Activated CD8-positive, alpha-beta memory T cell treated with anti-CD3 and anti-CD28 coated beads, Interleukin-2, amount 10 ng/mL, durations not matched to agents 7 days and 5 days (primary cell): ENCODE measurements around the gene GEMIN8. TPM values are rescaled to one million over a fixed set of nuclear protein-coding genes. Genes with fewer than 3 reads are reported as not detected.

Experiments
- ATAC-seq: fragments of 150-1000 bp; cut with Tn5 transposase; one replicate; pipeline ENCODE4 v1.10.0; 2021; ENCODE audit warnings: moderate library complexity
- CTCF ChIA-PET: fragments of 350-600 bp; sonication (Branson Sonifier 250); formaldehyde crosslinking; loops from one replicate; lab custom pipeline; 2021; ENCODE audit warnings: antibody characterized with exemption; lab: Charles Lee
- DNase-seq: peaks from one replicate; pipeline ENCODE4 v3.0.0-alpha.2; 2020
- H3K27ac Mint-ChIP-seq: one replicate; pipeline ENCODE4 v1.8.0; 2021; ENCODE audit warnings: mild to moderate bottlenecking, mixed read lengths
- H3K27me3 Mint-ChIP-seq: one replicate; pipeline ENCODE4 v1.8.0; 2021; ENCODE audit warnings: mixed read lengths
- H3K36me3 Mint-ChIP-seq: one replicate; pipeline ENCODE4 v1.8.0; 2021; ENCODE audit warnings: mild to moderate bottlenecking, mixed read lengths
- H3K4me1 Mint-ChIP-seq: one replicate; pipeline ENCODE4 v1.8.0; 2021; ENCODE audit warnings: mixed read lengths
- H3K4me3 Mint-ChIP-seq: one replicate; pipeline ENCODE4 v1.8.0; 2021; ENCODE audit warnings: mild to moderate bottlenecking, moderate library complexity, mixed read lengths
- H3K9me3 Mint-ChIP-seq: one replicate; pipeline ENCODE4 v1.8.0; 2022; ENCODE audit warnings: low read depth, mixed read lengths
- total RNA-seq, 2 experiments: library from RNA; stranded (reverse); gene quantifications; one replicate each; pipeline ENCODE4 v1.2.3, GENCODE V29; 2021

The GEMIN8 gene
- total RNA-seq, 2 experiments from 2014 or later: 11.7 to 12.7 TPM

DNA sequence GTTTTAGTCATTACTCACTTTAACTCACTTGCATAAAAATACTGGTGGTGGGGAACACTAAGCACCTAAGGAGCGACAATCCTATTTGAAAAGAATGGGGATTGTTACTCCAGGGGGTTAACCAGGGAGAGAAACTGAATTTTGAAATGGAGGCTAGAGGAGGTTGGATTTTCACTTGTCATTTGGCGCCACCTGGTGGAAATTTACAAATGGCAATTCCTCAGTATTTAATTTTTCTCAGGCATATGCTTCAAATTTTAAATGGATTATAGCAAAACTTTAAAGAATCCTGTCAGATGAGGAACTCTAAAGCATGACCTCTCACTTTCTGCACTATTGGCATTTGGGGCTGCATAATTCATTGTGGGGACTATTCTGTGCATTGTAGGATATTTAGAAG is 2.7 kb upstream of the GEMIN8 start:
- CTCF ChIA-PET: interaction anchor here (0.9 to 1.8 kb wide), 8 partner anchors 281 to 525 kb away, joined by 3 to 12 read pairs (median 4); no protein-coding TSS in a partner anchor
- no peak for ATAC-seq
- Mint-ChIP-seq H3K9me3 (no peaks in the 10 kb centered on the region), H3K27ac (peak overlapping the region; percentile 36), H3K4me3 (no peak overlapping the region), H3K36me3 (no peaks in the 10 kb centered on the region), H3K4me1 (peaks cover 28% of the 10 kb centered on the region), H3K27me3 (peaks cover 12% of the 10 kb centered on the region)
- peak; percentile 56 for DNase-seq

DNA sequence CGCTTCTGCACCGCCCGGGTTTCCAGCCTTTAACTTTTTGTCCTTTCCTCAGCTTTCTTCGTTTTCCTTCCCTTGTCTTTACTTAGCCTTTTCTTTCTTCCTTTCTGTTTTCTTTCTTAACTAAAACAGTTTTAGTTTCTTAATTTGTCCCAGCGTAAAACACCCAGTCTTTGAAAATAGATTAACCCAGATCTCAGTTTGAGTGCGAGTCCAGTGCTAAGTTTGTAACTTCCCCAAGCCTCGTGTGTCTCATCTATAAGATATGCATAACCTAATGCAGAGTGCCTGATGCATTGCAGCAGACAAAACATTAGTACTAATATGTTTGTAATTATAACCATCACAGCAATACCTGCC is 460 bp upstream of the GEMIN8 start:
- DNase-seq (no peak), ATAC-seq (no peak)
- H3K9me3 Mint-ChIP-seq: no peaks in the 10 kb centered on the region
- CTCF ChIA-PET: interaction anchor here (2.7 kb wide), 1 partner anchor 523 kb away, joined by 10 read pairs; no protein-coding TSS in a partner anchor
- peak overlapping the region; percentile 96 for H3K27ac Mint-ChIP-seq
- H3K4me1 Mint-ChIP-seq: peaks cover 36% of the 10 kb centered on the region
- peak overlapping the region; percentile 85 for H3K4me3 Mint-ChIP-seq
- H3K36me3 Mint-ChIP-seq: no peaks in the 10 kb centered on the region
- peaks cover 6% of the 10 kb centered on the region for H3K27me3 Mint-ChIP-seq

DNA sequence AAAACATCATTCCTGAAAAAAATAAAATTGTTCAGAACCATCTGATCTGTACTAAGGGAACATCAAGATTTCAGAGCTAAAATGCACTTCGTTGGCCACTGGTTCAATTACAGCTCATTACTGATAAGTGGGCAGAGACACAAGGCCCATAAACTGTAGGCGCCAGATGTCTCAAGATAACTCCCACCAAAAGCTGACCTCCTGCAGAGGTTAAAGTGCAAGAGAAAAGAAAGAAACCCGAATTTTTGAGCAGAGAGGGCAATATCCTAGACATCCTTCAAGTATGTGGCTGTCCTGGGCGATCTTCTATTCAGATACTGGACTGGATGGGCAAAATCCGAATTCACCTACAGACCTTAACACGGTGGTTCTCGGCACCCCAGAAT is 660 bp downstream of the GEMIN8 start:
- Mint-ChIP-seq H3K9me3 (no peaks in the 10 kb centered on the region), H3K27ac (peak overlapping the region; percentile 96), H3K4me3 (peak overlapping the region; percentile 85), H3K27me3 (no peaks in the 10 kb centered on the region), H3K36me3 (no peaks in the 10 kb centered on the region), H3K4me1 (peaks cover 36% of the 10 kb centered on the region)
- no peak for DNase-seq
- no peak for ATAC-seq
- CTCF ChIA-PET: interaction anchor here (1.2 to 2.7 kb wide), 2 partner anchors 522 to 1128 kb away, joined by 3 to 10 read pairs; no protein-coding TSS in a partner anchor

DNA sequence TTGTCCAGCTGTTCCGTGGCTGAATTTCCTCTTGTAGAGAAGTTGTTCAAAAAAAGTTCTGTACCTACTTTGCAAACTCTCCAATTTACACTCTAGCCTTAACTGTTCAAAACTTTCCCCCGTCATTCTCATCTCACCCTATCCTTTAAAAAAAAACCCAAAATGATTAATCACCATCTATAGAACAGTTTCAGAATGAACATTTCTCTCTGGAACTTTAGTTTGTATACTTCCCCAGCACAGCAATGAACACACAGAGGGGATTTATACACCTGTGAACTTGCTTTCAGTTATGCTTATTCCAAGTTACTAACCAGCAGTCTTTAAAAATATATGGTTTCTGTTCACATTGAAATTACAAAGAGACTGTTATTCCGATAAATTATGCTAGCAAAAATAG is 1.2 kb downstream of the GEMIN8 start:
- no peak for DNase-seq
- H3K36me3 Mint-ChIP-seq: no peaks in the 10 kb centered on the region
- H3K4me3 Mint-ChIP-seq: peak overlapping the region; percentile 85
- ATAC-seq: no peak
- peak overlapping the region; percentile 96 for H3K27ac Mint-ChIP-seq
- CTCF ChIA-PET: interaction anchor here (2.7 kb wide), 1 partner anchor 521 kb away, joined by 10 read pairs; no protein-coding TSS in a partner anchor
- H3K9me3 Mint-ChIP-seq: no peaks in the 10 kb centered on the region
- no peaks in the 10 kb centered on the region for H3K27me3 Mint-ChIP-seq
- peaks cover 34% of the 10 kb centered on the region for H3K4me1 Mint-ChIP-seq

DNA sequence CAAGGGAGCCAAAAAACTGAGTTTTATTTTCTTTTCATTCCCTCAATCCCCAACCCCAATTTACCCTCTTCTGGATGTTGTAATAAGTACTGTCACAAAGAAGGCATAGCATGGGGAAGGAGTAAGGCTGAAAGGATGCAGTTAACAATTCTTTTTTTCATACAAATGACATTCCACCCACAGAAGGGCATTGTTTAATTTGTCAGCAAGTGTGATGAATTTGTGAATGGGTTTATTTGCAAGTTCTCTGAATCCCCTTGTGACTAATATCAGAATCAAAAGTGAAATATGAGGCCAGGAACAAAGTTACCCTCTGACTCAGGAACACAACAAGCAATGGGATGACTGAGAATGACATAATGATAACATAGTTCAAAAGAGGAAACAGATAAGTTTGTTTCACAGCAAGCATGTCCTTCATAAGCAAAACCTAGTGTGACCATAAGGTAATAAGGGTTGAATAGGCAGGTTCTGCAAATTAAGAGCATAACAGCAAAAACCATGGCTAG is 2.1 kb downstream of the GEMIN8 start:
- H3K9me3 Mint-ChIP-seq: no peaks in the 10 kb centered on the region
- no peaks in the 10 kb centered on the region for H3K27me3 Mint-ChIP-seq
- H3K4me3 Mint-ChIP-seq: no peak overlapping the region
- H3K4me1 Mint-ChIP-seq: peaks cover 32% of the 10 kb centered on the region
- ATAC-seq (no peak), DNase-seq (no peak)
- H3K36me3 Mint-ChIP-seq: no peaks in the 10 kb centered on the region
- H3K27ac Mint-ChIP-seq: peak overlapping the region; percentile 96
- CTCF ChIA-PET: interaction anchor here (2.7 kb wide), 1 partner anchor 520 kb away, joined by 10 read pairs; no protein-coding TSS in a partner anchor

DNA sequence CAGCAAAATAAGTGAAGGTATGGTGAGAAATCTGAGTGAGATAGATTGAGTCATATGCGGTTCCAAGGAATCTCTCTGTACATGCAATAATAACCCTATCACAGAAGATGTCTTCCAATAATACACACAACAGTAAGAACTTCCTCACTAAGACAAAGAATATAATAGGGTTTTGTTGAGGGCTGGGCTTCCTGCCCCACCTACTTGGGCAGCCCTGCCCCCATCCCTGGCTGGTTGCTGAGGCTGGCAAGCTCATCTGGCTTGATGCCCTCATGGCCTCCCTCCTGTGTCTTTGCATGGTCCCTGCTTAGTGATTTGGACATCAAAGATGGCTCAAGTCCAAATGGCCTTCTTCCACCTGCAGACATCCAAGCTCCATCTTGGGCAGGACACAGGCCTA is 2.7 kb downstream of the GEMIN8 start:
- peaks cover 2% of the 10 kb centered on the region for H3K36me3 Mint-ChIP-seq
- H3K9me3 Mint-ChIP-seq: no peaks in the 10 kb centered on the region
- peaks cover 28% of the 10 kb centered on the region for H3K4me1 Mint-ChIP-seq
- peak overlapping the region; percentile 67 for H3K27ac Mint-ChIP-seq
- peak; percentile 39 for DNase-seq
- ATAC-seq: no peak
- CTCF ChIA-PET: no interaction called here
- H3K27me3 Mint-ChIP-seq: no peaks in the 10 kb centered on the region
- no peak overlapping the region for H3K4me3 Mint-ChIP-seq

DNA sequence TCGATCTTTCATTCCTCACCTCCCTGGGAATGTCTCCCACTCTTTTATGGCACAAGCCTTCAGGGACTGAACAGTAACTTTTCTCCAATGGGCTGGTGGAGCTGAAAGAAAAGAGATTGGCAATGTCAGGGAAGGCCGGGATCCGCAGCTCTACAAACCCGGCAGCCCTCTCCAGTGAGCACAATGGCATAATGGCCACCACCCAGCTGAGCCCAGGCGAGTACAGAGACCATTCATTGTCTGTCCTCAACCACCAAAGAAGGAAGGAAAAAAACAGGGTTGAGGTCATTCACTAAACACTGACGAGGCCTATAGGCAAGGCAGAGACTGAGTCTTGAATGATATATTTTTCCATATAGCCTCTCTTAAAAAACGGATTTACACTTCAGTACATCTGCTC is 3.6 kb downstream of the GEMIN8 start:
- H3K9me3 Mint-ChIP-seq: no peaks in the 10 kb centered on the region
- H3K4me1 Mint-ChIP-seq: peaks cover 25% of the 10 kb centered on the region
- CTCF ChIA-PET: no interaction called here
- no peak for DNase-seq
- H3K36me3 Mint-ChIP-seq: peaks cover 5% of the 10 kb centered on the region
- H3K4me3 Mint-ChIP-seq: no peak overlapping the region
- no peaks in the 10 kb centered on the region for H3K27me3 Mint-ChIP-seq
- no peak for ATAC-seq
- H3K27ac Mint-ChIP-seq: no peak overlapping the region

DNA sequence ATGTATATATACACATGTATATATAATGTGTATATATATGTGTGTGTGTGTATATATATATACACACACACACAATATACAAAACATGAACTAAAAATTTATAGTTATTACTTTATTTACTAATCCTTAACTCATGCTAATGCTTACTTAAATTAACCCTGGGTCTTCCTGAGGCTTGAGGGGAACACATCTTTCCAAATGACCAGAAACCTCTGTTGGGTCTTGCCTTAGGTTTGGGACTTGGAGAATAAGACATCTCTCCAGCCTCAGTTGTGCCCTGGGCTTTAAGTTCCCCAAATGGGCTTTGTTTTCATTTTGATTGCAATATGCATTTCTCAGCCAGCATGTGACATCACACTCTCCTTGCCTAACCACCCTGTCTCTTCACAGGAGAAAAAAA is 7.7 kb downstream of the GEMIN8 start:
- CTCF ChIA-PET: no interaction called here
- no peaks in the 10 kb centered on the region for H3K9me3 Mint-ChIP-seq
- H3K4me3 Mint-ChIP-seq: no peak overlapping the region
- H3K27ac Mint-ChIP-seq: no peak overlapping the region
- peaks cover 12% of the 10 kb centered on the region for H3K36me3 Mint-ChIP-seq
- H3K4me1 Mint-ChIP-seq: peaks cover 5% of the 10 kb centered on the region
- no peaks in the 10 kb centered on the region for H3K27me3 Mint-ChIP-seq
- no peak for ATAC-seq
- no peak for DNase-seq

DNA sequence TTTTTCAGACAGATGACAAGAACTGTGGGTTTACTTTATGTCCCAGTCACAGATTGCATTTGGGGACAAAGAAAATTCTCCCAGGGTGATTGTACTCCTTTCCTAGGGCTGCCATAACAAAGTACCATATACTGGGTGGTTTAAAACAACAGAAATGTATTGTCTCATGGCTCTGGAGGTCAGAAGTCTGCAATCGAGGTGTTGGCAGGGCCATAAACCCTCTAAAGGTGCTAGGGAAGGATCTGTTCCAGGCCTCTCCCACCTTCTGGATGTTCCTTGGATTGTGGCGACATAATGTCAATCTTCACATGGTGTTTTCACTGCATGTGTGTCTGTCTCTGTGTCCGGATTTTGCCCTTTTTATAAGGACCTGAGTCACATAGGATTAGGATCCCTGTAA is 12.3 kb downstream of the GEMIN8 start:
- no peak overlapping the region for H3K27ac Mint-ChIP-seq
- CTCF ChIA-PET: no interaction called here
- H3K4me3 Mint-ChIP-seq: no peak overlapping the region
- no peaks in the 10 kb centered on the region for H3K27me3 Mint-ChIP-seq
- H3K4me1 Mint-ChIP-seq: peaks cover 3% of the 10 kb centered on the region
- H3K9me3 Mint-ChIP-seq: no peaks in the 10 kb centered on the region
- ATAC-seq: no peak
- H3K36me3 Mint-ChIP-seq: peaks cover 22% of the 10 kb centered on the region
- DNase-seq: no peak

DNA sequence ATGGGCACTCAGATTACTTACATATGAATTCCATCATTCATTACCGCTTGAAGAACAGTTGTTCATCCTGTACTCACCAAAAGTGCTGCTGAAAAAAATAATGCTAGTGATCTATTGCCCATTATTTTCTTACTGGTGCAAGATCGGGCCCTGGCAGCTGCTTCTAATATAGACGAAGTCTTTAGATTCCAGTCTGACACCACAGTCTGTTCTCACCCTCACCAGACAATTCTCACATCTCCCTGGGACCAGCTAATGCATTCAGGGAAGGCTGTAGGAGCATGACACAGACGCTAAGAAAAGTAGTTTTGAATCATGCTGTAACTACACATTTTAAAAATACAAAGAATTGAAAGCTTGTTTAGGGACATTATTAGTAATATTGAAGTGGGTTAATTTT is 13.8 kb downstream of the GEMIN8 start:
- Mint-ChIP-seq H3K4me1 (peaks cover 3% of the 10 kb centered on the region), H3K27me3 (no peaks in the 10 kb centered on the region), H3K27ac (no peak overlapping the region), H3K4me3 (no peak overlapping the region), H3K9me3 (no peaks in the 10 kb centered on the region), H3K36me3 (peaks cover 18% of the 10 kb centered on the region)
- ATAC-seq: no peak
- CTCF ChIA-PET: no interaction called here
- DNase-seq: no peak

DNA sequence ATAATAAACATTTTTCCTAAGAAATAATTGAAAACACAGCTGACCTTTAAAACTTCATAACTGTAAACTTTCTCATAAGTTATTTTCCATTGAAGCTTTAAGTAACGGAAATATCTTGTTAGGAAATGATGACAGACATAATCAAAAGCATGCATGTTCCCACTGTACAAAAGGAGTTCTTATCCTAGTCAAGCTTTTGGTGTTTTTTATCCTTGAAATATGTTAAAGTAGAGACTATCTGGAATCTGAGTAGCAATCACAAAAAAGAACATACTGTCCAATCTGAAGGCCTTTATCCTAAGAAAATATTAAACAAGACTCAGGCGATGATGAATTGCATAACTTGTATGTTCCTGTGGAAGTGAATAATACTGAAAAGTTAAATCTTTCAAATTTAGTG is 14.4 kb downstream of the GEMIN8 start:
- Mint-ChIP-seq H3K36me3 (peaks cover 18% of the 10 kb centered on the region), H3K9me3 (no peaks in the 10 kb centered on the region), H3K27ac (no peak overlapping the region), H3K27me3 (no peaks in the 10 kb centered on the region), H3K4me1 (peaks cover 3% of the 10 kb centered on the region), H3K4me3 (no peak overlapping the region)
- DNase-seq: no peak
- no peak for ATAC-seq
- CTCF ChIA-PET: no interaction called here

DNA sequence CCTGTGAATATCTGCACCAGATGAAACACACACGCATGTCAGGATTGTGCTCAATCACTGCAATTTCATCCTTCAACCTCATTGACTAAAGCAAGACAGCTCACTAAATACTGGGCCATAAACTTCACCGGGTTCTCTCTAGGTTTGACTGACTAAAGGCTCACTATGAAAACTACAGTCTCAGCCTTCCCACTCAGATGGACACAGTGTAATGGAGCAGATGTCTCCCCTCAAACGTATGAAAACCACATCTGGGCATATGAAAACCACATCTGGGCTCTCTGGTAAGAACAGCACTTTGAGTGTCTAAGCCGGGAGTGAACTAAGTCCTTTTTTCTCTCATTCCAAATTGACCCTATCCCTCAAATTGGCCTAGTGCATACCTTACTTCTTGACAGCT is 15.2 kb downstream of the GEMIN8 start:
- H3K9me3 Mint-ChIP-seq: no peaks in the 10 kb centered on the region
- DNase-seq: no peak

DNA sequence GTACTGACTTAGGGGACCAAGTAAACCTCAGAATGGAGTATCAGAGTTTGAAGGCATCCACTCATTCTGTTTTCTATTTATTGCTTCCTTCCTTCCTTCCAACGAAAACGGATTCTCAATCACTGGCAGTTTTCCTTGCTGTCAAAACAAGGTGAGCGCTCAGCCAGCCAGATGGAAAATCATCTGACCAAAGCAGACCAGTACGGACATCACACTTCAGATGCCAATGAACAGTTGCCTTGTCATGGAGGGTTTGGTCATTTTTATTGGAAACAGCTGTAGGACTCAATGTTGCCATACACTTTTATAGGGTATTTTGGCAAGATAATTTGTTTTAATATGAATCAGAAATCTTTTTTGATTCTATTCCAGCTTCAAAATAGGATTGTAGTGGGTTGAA is 16.6 kb downstream of the GEMIN8 start:
- H3K9me3 Mint-ChIP-seq: no peaks in the 10 kb centered on the region
- DNase-seq: no peak
- no peak overlapping the region for H3K27ac Mint-ChIP-seq
- CTCF ChIA-PET: no interaction called here
- ATAC-seq: no peak
- H3K27me3 Mint-ChIP-seq: no peaks in the 10 kb centered on the region
- no peak overlapping the region for H3K4me3 Mint-ChIP-seq
- H3K4me1 Mint-ChIP-seq: peaks cover 3% of the 10 kb centered on the region
- H3K36me3 Mint-ChIP-seq: peaks cover 18% of the 10 kb centered on the region

More for the DNA sequence above, 15.2 kb downstream of the GEMIN8 start:
- CTCF ChIA-PET: no interaction called here
- H3K27ac Mint-ChIP-seq: no peak overlapping the region
- H3K27me3 Mint-ChIP-seq: no peaks in the 10 kb centered on the region
- peaks cover 15% of the 10 kb centered on the region for H3K36me3 Mint-ChIP-seq
- H3K4me1 Mint-ChIP-seq: peaks cover 3% of the 10 kb centered on the region
- ATAC-seq: no peak
- no peak overlapping the region for H3K4me3 Mint-ChIP-seq

DNA sequence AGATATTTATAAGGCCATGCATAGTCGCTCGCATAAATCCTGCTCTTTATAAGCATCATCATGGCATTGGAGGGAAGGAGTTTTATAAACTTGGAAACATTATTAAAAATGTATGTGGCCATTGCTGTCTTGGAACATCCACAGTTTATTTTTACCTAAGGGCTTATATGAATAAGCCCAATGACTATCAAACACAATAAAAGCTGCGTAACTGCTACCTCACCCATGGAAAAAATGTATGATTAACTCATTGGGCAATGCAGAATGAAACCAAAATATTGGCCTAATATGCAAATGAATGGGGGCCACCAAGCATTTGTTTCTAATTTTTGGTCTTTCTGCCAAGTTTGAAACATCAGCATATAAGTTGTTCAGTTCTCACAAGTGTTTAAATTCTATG is 19.1 kb downstream of the GEMIN8 start:
- Mint-ChIP-seq H3K4me3 (no peak overlapping the region), H3K36me3 (peaks cover 16% of the 10 kb centered on the region), H3K27me3 (no peaks in the 10 kb centered on the region), H3K4me1 (peaks cover 3% of the 10 kb centered on the region), H3K9me3 (no peaks in the 10 kb centered on the region), H3K27ac (no peak overlapping the region)
- CTCF ChIA-PET: no interaction called here
- DNase-seq (no peak), ATAC-seq (no peak)
